Upper lobe of left lung (tissue), 4 donors: ENCODE measurements around the gene PRDM11.

Source experiments
- EP300 ChIP-seq, 4 donors: sonication (generic); formaldehyde crosslinking; IDR thresholded peaks; one replicate each; pipeline ENCODE4 v1.5.1; 2017; ENCODE audit warnings: antibody characterized with exemption in 4 of 4, control low read depth in 2 of 4
- POLR2A ChIP-seq, 4 donors: fragments of 450-650 bp; IDR thresholded peaks; one replicate each; pipeline ENCODE4 v1.5.1; 2016 to 2017; ENCODE audit warnings: antibody characterized with exemption in 4 of 4, mild to moderate bottlenecking in 2 of 4
- POLR2AphosphoS5 ChIP-seq, 2 donors: sonication (generic); formaldehyde crosslinking; IDR thresholded peaks; one replicate each; pipeline ENCODE4 v1.5.1; 2017; ENCODE audit warnings: antibody characterized with exemption in 2 of 2
- TF ChIP-seq, protein P1 (sequence below), 6 experiments: fragments of 450-650 bp in 4 of 6; fragments of 200-600 bp in 2 of 6; sonication (generic) in 2 of 6; IDR thresholded peaks; one replicate each; pipeline ENCODE4 v1.5.1; 2016 to 2019; ENCODE audit warnings: antibody characterized with exemption in 6 of 6

DNA sequence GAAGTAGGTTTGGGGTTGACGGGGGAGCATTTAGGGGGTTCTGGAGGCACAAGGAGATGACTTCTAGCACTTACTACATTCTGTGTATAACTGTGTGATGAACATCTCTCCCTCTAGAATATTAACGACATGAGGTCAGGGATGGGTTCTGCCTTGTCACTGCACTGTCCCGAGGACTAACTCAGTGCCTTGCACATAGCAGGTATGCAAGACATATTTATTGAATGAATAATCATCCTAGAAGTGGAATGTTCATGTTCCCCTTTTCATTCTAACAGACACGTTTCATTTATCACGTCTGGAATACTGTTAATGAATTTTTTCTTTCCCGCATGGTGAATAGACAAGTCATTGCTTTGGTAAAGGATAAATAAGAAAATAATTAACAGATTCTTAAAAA, 127.1 kb downstream of the PRDM11 start:
- TF ChIP-seq, protein P1, sequence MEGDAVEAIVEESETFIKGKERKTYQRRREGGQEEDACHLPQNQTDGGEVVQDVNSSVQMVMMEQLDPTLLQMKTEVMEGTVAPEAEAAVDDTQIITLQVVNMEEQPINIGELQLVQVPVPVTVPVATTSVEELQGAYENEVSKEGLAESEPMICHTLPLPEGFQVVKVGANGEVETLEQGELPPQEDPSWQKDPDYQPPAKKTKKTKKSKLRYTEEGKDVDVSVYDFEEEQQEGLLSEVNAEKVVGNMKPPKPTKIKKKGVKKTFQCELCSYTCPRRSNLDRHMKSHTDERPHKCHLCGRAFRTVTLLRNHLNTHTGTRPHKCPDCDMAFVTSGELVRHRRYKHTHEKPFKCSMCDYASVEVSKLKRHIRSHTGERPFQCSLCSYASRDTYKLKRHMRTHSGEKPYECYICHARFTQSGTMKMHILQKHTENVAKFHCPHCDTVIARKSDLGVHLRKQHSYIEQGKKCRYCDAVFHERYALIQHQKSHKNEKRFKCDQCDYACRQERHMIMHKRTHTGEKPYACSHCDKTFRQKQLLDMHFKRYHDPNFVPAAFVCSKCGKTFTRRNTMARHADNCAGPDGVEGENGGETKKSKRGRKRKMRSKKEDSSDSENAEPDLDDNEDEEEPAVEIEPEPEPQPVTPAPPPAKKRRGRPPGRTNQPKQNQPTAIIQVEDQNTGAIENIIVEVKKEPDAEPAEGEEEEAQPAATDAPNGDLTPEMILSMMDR (IDR thresholded peaks at IDR 0.05) = no peak
- TF ChIP-seq POLR2A (IDR thresholded peaks at IDR 0.05) (no peak), POLR2AphosphoS5 (IDR thresholded peaks at IDR 0.05) (no peak), EP300 (IDR thresholded peaks at IDR 0.05) (no peak)
